NCI-H2196 treated with DMSO at 0.1 percent for 48 hours (cell line): ENCODE data around the gene GALNTL6.

Experiments
- DNase-seq: peaks from one replicate; lab custom pipeline; 2025; ENCODE audit not compliant: unreplicated experiment; lab: John Stamatoyannopoulos, UW

The GALNTL6 gene

GRCh38 chr4:173044340-173044739 lies 1231.1 kb downstream of the GALNTL6 start:
- DNase-seq, result no peak

DNA sequence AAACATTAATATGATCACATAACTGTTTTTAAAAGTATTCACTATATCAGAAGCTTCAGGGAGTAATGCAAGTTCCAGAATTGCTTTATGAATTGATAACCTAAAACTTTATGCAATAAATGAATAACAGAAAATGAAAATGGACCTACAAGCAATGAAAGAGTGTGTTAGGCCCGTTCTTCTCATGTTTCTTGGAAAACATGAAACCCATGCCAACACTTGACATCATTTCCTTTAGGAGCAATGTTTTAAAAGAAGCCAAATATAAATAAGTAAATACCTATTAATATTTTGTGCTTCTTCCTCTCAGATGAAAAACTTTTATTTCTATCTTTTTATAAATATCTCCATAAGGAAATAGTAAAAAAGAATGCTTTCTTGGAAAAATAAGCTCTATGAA lies 1232.4 kb downstream of the GALNTL6 start:
- no peak for DNase-seq

DNA sequence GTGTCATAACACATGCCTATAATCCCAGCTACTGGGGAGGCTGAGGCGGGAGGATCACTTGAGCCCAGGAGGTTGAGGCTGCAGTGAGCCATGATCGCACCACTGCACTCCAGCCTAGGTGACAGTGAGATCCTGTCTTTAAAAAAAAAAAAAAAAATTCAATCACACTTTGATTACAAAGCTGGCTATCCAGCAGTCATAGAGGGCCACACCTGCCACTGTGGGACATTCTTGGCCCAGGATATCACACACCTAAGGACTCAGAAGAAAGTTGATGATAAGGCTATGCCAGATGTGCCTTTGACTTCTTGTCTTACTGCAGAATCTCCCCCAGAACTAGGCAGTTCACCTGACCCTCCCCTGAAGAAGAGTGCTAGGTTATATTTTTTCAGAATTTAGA lies 1232.9 kb downstream of the GALNTL6 start:
- DNase-seq, result no peak

GRCh38 chr4:173046818-173047217 lies 1233.6 kb downstream of the GALNTL6 start:
- no peak for DNase-seq

DNA sequence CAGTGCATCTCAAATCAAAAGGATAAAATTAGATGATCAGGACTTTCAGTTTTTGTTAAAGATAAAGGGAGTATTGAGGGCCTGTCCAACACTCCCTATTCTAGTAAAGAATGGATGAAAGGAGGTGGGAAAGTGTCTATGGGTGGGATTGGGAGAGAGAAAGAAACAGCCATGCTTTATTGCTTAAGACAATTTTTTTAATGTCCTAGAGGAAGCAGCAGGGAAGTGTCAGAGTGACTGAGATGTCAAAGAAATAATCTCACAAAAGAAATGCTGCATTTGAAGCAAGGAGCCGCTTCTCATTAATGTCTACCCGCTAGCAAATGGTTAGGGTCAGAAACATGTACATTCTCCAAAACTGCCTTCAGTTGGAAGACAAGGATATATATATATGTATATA lies 1238.0 kb downstream of the GALNTL6 start:
- no peak for DNase-seq

DNA sequence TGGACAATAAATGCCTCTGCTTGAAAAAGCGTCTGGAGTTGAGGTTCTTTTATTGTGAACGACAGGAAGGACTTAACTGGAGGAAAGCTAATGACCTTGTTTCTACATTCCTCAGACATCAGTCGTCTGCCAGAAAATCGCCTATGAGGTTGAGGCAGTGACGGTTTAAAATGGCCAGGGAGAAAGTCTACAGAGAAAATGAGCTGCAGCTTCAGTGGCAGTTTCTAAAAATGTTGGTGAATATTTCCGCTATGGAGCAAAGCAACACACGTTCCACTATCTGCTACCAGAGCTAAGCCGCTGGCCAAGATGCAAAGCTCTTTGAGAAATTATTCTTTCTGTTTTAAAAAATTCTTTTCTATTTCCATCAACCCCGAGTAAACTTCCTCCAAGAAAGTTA lies 1238.5 kb downstream of the GALNTL6 start:
- DNase-seq, result no peak

- DNase-seq, result no peak
Observed at GRCh38 chr4:173052439-173052838, 1239.2 kb downstream of the GALNTL6 start.

DNA sequence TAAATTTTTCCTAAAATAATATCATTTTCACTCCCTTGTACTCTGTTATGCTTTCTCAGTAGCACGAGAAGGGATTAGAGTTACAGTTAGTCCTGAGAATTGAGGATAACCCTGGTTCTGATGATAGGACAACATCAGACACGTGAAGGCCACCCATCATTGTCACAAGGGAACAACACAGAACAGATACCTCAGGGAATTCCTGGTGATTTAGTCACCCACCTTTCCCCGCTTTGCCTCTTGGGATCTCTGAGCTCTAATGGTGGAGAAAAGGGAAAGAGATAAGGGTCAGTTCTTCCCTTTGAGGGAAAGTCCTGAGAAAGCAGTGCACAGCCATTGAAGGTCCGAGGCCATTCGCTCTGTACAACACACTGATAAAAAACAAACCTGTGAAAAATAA lies 1243.1 kb downstream of the GALNTL6 start:
- DNase-seq, result no peak

DNA sequence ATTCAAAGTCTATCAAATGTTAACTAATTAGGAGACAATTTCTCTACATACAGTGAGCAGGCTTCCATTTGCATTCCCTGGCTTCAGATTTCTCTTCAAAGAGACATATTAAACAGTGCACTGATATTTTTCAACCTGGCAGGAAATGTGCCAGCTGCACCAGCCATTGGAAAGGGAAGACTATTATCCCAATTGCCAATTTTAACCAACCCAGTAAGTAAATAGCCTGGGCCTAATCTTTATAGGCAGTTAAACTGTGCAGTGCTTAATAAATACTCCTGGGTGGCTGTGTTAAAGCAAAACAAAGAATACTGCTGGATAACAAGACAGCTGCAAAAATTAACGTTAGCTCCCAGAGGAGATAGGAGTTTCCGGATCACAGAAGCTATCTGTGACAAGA lies 1243.5 kb downstream of the GALNTL6 start:
- DNase-seq, result peak; percentile 28

DNA sequence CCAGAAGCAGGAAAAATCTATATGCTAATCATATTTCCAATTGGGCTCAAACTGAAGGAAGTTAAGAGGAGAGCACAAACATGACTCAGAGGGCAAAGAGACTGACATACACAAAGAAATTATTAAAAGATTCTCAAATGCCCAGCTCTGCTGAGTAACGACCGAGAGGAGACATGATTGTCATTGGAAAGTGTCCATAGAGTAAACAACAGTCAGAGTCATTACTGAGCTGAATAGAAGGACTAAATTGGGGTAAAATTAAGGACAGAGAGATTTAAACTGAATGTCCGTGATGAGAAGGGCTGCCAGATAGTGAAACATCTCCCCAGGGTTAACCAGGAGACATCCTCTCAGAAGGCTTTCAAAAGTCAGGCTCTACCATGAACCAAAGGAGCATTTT lies 1244.2 kb downstream of the GALNTL6 start:
- no peak for DNase-seq

DNA sequence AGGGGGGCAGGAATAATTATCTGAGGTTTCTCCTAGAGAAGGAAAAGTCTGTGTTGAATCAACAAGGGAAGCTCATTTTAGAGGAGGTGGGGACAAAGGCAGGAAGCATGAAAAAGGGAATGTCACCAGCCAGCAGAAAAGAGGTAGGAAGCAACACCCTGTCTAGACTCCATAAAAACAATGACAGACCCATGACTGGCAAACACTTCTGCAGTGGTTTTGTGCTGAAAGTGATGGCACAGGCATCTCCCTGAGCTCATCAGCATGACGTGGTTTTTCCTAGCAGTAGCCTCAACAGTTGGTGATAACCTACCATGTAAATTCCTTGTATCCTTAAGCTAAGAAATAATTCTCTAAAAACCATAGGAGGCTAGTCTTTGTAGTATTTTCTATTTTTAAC lies 1244.7 kb downstream of the GALNTL6 start:
- no peak for DNase-seq

- DNase-seq, result no peak
Observed at GRCh38 chr4:173061160-173061559, 1248.0 kb downstream of the GALNTL6 start.

GRCh38 chr4:173073939-173074500 lies 1260.8 kb downstream of the GALNTL6 start:
- DNase-seq, result no peak

GRCh38 chr4:173074501-173074946 lies 1261.3 kb downstream of the GALNTL6 start:
- DNase-seq, result no peak

DNA sequence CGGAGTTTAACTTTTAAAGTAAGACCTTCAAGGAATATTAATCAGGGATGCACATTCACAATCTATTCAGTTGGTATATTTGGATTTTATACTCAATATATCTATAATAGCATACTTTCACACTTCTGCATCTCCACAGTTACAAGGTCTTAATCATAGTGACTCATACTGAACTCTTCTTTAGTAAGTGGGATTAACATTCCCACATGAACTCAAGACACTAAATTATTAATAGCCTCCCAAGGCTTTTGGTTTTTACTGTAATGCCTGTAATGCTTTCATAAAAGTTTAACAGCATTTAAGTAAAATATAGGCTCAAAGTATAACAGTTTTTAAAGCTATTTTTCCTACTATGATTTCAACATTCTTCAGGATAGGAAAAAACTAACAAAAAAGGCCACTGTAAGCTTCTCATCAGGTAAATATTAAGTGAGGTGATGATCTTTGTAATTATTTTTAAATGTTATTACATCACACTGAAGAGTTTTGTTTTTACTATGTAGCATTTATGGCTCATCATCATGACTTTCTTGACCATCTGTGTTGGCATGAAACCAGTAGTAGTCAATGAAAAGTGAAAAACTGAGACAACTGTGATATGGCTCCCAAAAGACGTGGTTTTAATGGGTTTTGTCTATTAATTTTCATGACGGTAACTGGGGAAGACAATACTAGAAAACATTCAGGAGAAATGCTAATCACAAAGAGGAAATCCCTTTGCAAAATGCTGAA lies 1263.9 kb downstream of the GALNTL6 start:
- no peak for DNase-seq

GRCh38 chr4:173088144-173088543 lies 1274.9 kb downstream of the GALNTL6 start:
- DNase-seq, result no peak
